Right forelimb (tissue), 1 donor: ENCODE results near the gene NCOA6.
"Not testable (repeated sequence)": the region's sequence is repeated elsewhere in the genome, so short reads cannot be mapped to it uniquely, and the experiment has no call there.

Source experiments
- DNase-seq: peaks from one replicate; pipeline ENCODE4 v3.0.0-alpha.2; 2018

NCOA6 gene

DNA sequence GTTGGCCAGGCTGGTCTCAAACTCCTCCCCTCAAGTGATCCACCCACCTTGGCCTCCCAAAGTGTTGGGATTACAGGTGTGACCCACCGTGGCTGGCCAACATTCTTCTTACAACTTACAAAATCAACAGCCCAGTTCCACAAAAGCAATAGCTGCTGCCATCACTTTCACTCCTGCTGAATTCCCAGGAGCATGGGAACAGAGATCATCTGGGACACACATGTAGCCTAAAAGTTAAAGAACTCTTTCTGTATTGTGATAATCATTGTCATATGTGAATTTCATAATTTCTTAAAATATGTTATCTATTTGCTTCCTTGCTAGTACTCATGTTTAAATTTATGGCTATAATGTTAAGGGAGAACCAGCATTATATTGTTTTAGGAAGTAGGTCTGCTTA lies 51.7 kb downstream of the NCOA6 start:
- no peak for DNase-seq

DNA sequence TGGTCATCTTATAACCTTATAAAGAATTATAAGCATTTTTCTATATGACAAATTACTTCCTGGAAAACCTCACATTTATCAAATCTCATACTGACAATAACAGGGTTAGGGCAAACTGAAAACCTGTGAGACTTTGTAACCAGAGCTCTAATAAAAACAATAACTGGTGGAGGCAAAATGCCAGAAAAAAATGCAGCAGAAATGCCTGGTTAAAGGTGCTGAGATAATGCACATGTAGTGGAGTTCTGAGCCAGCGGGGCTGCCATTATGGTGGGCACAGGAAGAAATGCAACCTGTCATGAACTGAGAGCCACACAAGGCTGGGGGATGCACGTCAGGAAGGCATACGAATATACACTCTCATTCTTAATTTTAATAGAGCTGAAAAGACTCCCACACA lies 53.0 kb downstream of the NCOA6 start:
- DNase-seq: no peak

DNA sequence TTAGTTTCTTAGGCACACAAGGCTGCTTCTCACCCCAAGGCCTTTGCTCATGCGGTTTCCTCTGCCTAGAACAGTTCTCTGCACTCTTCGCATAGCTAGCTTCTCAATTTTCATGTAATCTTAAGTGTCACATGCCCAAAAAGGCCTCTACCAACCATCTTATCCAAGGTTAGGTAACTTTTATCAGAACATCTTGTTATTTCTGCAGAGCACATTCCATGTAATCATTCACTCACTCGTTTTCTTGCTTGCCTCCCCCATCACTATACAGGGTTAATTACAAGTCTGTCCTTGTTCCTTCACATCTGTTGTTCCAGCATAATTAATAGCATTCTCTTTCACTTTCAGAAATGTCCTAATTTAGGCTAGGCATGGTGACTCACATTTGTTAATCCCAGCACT lies 53.8 kb downstream of the NCOA6 start:
- DNase-seq: no peak

DNA sequence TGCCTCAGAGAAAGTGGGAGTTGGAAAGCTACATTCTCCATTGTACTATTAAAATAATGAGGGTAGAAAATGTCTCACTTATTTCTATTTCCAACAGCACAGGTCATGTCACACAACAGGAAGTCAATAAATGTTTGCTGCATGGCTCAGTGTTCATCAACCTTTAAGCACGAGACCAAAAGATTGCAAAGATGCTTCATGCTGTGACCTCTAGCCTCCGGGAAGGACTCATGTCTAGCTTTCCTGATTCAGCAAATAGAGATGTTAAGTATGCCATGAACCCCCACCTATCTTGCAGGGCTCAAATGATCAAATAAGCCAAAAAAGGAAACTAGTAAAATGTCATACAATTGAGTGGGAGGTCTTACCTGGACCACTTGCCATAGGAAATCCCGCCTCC lies 57.4 kb downstream of the NCOA6 start:
- no peak for DNase-seq

DNA sequence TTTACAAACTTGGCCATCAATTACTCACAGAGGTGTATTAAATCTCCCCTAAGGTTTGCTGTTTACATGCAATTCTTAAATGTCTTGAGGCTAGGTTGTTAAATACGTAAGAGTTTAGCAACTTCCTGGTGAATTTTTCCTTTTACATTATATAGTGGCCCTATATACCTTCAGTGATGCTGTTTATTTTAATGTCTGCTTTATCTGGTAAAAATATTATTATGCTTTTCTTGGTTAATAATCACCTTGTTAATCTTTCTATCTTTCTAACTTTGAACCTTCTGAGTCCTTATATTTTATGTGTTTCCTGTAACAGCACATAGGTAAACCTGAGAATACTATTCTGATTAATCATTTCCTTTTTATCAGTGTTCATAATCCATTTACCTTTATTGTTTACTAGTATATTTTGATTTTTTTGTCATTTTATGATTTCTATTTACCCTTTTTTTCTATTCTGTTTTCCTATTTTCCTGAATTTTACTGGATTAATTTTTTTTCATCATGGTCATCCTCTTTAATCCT lies 63.4 kb downstream of the NCOA6 start:
- DNase-seq: no peak

GRCh38 chr20:34755367-34755766 lies 70.1 kb downstream of the NCOA6 start:
- no peak for DNase-seq

DNA sequence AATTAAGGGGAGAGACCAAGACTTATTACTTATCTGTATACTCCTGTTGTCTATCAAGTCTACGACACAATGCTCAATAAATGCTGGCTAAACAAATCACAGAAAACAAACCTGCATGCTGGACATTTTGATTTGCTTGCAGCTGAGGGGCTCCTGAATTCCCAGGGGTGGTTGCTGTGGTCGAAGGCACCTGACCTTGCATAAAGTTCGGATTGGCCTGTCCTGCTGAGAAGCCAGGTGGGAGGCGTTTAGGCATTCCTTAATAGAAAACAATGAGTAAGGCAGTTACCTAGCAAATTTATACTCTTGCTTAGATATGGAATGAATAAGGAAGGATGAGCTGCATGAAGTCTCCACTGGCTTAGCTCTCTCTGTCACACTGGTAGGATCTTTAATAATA lies 70.8 kb downstream of the NCOA6 start:
- no peak for DNase-seq

DNA sequence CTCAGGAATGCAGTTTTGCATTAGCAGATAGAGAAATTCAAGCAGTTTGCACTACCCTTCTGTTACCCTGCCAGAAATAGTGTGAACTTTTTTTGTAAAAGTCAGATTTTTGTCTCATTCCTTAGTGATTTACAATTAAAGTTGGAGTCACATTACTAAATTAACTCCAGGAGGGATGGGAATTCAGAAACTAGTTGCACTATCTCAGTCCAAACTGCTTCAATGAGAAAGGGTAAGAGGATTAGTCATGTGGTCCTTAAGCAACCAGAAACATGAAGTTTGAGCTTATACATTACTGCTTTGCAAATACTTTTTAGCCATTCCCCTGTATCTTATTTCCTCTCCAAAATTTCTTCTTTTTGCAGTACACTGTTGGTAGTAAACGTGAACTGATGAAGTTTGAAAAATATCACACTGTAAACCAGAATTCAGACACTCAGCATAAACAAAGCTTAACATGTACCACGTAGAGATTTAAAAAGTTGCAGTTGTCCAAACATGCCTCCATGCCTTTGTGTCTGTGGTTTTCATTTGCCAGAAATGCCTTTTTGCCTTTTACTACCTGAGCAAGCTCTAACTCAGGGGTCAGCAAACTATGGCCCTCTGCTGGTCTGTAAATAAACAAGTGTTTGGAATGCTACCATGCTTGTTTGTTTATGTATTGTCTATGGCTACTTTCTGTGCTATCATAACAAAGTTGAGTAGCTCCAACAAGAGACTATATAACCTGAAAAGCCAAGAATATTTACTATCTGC lies 71.6 kb downstream of the NCOA6 start:
- no peak for DNase-seq

- DNase-seq: no peak
Measured at GRCh38 chr20:34751453-34751852, 74.0 kb downstream of the NCOA6 start.

GRCh38 chr20:34750484-34750883 lies 75.0 kb downstream of the NCOA6 start:
- DNase-seq: no peak

DNA sequence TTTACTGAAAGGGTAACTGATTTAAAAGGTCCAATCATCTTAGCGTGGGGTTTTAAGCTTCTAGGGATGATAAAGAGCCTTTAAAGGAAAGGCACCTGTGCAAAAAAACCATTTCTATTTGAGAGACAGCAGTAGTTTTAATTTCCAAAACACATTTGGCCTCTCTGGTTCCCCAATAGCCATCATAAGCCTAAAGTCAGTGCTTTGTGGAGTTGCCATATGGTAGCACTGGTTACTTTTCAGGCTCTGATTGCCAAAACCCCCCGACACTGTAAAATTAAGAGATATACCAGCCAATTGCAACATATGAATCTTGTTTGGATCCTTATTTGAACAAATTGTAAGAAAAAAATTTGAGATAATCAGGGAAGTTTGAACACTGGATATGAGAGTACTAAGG lies 76.7 kb downstream of the NCOA6 start:
- DNase-seq: no peak

GRCh38 chr20:34747479-34747878 lies 78.0 kb downstream of the NCOA6 start:
- no peak for DNase-seq

- no peak for DNase-seq
Measured at GRCh38 chr20:34746674-34747073, 78.8 kb downstream of the NCOA6 start.

- DNase-seq: no peak
Measured at GRCh38 chr20:34744847-34745246, 80.6 kb downstream of the NCOA6 start.

GRCh38 chr20:34744340-34744739 lies 81.1 kb downstream of the NCOA6 start:
- no peak for DNase-seq

- DNase-seq: no peak
Measured at GRCh38 chr20:34743039-34743438, 82.4 kb downstream of the NCOA6 start.

DNA sequence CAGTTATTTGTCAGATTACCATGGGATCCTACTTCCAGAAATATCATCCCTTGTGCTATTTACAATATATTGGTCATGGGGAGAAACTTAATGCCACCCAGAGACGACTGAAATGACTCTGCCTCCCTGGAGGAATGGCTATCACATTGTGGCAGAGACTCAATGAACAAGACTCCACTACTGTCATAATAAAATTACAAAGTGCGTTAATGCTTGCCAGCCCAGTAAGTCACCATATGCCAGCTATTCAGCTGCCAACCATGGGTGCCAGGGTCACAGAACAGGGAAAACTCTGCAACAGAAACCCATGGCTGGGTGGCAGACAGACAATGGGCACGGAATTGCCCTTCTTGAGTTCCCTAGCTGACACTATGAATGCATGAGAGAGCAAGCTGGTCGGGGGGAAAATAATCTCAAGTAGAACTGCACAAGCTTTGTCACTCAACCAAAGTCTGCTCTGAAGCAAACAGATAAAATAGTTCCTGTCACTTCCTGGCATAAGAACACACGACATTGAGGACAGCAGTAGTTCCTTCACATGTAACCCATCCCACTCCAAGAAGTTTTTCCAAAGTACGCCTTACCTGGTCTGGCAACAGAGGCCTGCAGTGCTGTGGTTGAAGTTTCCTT lies 89.2 kb downstream of the NCOA6 start:
- DNase-seq: no peak

- no peak for DNase-seq
Measured at GRCh38 chr20:34732523-34732922, 92.9 kb downstream of the NCOA6 start.

DNA sequence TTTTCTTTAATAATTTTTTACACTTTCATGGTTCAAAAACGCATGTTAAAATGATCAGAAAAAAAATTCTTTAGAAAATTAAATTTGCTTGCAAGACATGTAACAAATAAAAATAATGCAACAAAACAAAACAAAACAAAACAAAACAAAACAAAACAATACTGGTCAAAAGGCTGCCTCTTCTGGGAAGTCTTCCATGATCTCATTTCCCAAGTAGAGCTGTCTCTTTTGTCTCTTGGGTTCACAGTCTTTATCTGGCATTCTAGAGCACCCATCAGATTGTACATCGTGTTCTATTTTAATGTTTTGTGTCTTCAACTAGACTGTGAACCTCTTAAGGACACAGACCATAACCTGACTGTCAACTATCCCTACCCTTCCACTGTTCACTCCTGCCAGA lies 96.0 kb downstream of the NCOA6 start:
- DNase-seq: no peak

- no peak for DNase-seq
Measured at GRCh38 chr20:34724172-34724571, 101.3 kb downstream of the NCOA6 start.

DNA sequence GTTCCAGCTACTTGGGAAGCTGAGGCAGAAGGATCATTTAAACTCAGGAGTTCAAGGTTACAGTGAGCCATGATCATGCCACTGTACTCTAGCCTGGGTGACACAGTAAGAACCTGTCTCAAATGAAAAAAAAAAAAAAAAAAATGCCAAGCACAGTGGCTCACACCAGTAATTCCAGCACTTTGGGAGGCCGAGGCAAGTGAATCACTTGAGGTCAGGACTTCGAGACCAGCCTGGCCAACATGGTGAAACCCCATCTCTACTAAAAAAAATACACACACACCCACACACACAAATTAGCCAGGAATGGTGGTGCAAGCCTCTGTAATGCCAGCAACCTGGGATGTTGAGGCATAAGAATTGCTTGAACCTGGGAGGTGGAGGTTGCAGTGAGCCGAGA lies 102.9 kb downstream of the NCOA6 start:
- not testable (repeated sequence) for DNase-seq

DNA sequence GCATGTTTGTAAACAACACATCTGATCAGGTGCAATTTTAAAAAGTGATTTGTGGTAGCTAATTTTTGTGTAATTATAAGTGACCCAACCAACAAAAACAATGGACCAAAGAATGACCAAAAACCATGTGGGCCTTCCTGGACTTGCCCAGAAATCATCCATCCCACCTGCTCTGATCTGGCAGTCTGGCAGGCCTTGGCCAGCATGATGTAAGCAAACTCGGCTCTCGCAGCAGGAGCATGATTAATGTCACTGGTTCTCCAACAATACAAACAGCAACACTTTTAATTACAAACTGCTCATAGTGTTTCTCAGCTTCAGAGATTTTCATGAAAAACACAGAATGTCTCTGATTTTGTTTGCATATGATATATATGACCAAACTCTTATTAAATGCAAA lies 105.2 kb downstream of the NCOA6 start:
- DNase-seq: no peak

GRCh38 chr20:34719242-34720017 lies 106.0 kb downstream of the NCOA6 start:
- not testable (repeated sequence) for DNase-seq
